DND-41 (cell line): ENCODE measurements around the gene COPS6.

Source experiments
- ATAC-seq: fragments of 200-7000 bp; cut with Tn5 transposase; 3 replicates; pipeline ENCODE4 v1.9.1; 2021; ENCODE audit warnings: low read depth; ENCODE audit not compliant: insufficient read depth
- DNase-seq: peaks from one replicate; pipeline ENCODE4 v3.0.0-alpha.2; 2020
- H2AFZ ChIP-seq: 2 replicates; pipeline ENCODE4 v1.6.0; 2012; ENCODE audit warnings: low read depth, low read length
- H3K27ac ChIP-seq: 2 replicates; pipeline ENCODE4 v1.5.1; 2012; ENCODE audit warnings: low read length, inconsistent platforms
- H3K27me3 ChIP-seq: fragments of 200-600 bp; sonication (generic); 2 replicates; pipeline ENCODE4 v1.6.0; 2012; ENCODE audit warnings: low read length, mild to moderate bottlenecking, inconsistent platforms; ENCODE audit not compliant: insufficient read depth, poor library complexity
- H3K36me3 ChIP-seq: 2 replicates; pipeline ENCODE4 v1.5.1; 2012; ENCODE audit warnings: low read length, inconsistent platforms; ENCODE audit not compliant: insufficient read depth
- H3K4me1 ChIP-seq: 2 replicates; pipeline ENCODE4 v1.5.1; 2012; ENCODE audit warnings: mild to moderate bottlenecking, low read length; ENCODE audit not compliant: insufficient read depth
- H3K4me2 ChIP-seq: 2 replicates; pipeline ENCODE4 v1.6.0; 2012; ENCODE audit warnings: mild to moderate bottlenecking, moderate library complexity, low read length, inconsistent platforms; ENCODE audit not compliant: insufficient read depth
- H3K4me3 ChIP-seq, 2 experiments: fragments of 200-600 bp in 1 of 2; shearing (Covaris generic) in 1 of 2; 2 replicates each; pipeline ENCODE4 v1.5.1; 2012 to 2016; ENCODE audit warnings: inconsistent platforms in 2 of 2, low read length in 2 of 2, mild to moderate bottlenecking in 2 of 2, low read depth in 1 of 2, moderate library complexity in 1 of 2
- H3K79me2 ChIP-seq: 2 replicates; pipeline ENCODE4 v1.6.0; 2012; ENCODE audit warnings: low read length, inconsistent platforms; ENCODE audit not compliant: insufficient read depth
- H3K9ac ChIP-seq: 2 replicates; pipeline ENCODE4 v1.6.0; 2012; ENCODE audit warnings: low read depth, mild to moderate bottlenecking, inconsistent platforms, low read length, moderate library complexity
- H3K9me3 ChIP-seq: 2 replicates; pipeline ENCODE4 v1.5.1; 2012; ENCODE audit warnings: low read length, moderate library complexity, mild to moderate bottlenecking, inconsistent platforms; ENCODE audit not compliant: insufficient read depth, severe bottlenecking
- H4K20me1 ChIP-seq: 2 replicates; pipeline ENCODE4 v1.6.0; 2012; ENCODE audit warnings: low read length; ENCODE audit not compliant: insufficient read depth
- EZH2 ChIP-seq: IDR thresholded peaks from 3 replicates; pipeline ENCODE4 v1.6.1; 2012; ENCODE audit warnings: borderline replicate concordance, low read depth, mild to moderate bottlenecking, moderate library complexity, low read length, inconsistent platforms; ENCODE audit not compliant: severe bottlenecking
- TF ChIP-seq, protein P1 (sequence below): IDR thresholded peaks from 2 replicates; pipeline ENCODE4 v1.5.1; 2012; ENCODE audit warnings: borderline replicate concordance, low read length, moderate library complexity, mild to moderate bottlenecking; ENCODE audit not compliant: poor library complexity, severe bottlenecking; ENCODE audit errors: extremely low read depth

COPS6 gene

GRCh38 chr7:100071018-100071723 is 17.6 kb upstream of the COPS6 start:
- no peak overlapping the region for H2AFZ ChIP-seq
- H3K36me3 ChIP-seq = peaks cover 81% of the 10 kb centered on the region
- H3K4me3 ChIP-seq = no peak overlapping the region
- H3K4me1 ChIP-seq = no peaks in the 10 kb centered on the region
- peaks cover 24% of the 10 kb centered on the region for H3K9me3 ChIP-seq
- H3K9ac ChIP-seq = no peak overlapping the region
- no peak overlapping the region for H3K4me2 ChIP-seq
- no peak for ATAC-seq
- H3K79me2 ChIP-seq = peaks cover 17% of the 10 kb centered on the region
- no peaks in the 10 kb centered on the region for H4K20me1 ChIP-seq
- H3K27me3 ChIP-seq = no peaks in the 10 kb centered on the region
- no peak overlapping the region for H3K27ac ChIP-seq
- TF ChIP-seq, protein P1, sequence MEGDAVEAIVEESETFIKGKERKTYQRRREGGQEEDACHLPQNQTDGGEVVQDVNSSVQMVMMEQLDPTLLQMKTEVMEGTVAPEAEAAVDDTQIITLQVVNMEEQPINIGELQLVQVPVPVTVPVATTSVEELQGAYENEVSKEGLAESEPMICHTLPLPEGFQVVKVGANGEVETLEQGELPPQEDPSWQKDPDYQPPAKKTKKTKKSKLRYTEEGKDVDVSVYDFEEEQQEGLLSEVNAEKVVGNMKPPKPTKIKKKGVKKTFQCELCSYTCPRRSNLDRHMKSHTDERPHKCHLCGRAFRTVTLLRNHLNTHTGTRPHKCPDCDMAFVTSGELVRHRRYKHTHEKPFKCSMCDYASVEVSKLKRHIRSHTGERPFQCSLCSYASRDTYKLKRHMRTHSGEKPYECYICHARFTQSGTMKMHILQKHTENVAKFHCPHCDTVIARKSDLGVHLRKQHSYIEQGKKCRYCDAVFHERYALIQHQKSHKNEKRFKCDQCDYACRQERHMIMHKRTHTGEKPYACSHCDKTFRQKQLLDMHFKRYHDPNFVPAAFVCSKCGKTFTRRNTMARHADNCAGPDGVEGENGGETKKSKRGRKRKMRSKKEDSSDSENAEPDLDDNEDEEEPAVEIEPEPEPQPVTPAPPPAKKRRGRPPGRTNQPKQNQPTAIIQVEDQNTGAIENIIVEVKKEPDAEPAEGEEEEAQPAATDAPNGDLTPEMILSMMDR = no peak
- DNase-seq = no peak

GRCh38 chr7:100072462-100072861 is 16.3 kb upstream of the COPS6 start:
- no peaks in the 10 kb centered on the region for H3K4me1 ChIP-seq
- no peak for DNase-seq
- peaks cover 87% of the 10 kb centered on the region for H3K36me3 ChIP-seq
- no peak overlapping the region for H3K27ac ChIP-seq
- H3K4me2 ChIP-seq = no peak overlapping the region
- peaks cover 2% of the 10 kb centered on the region; the same call in 1 of the 2 replicates for H4K20me1 ChIP-seq
- ATAC-seq = no peak
- peaks cover 29% of the 10 kb centered on the region for H3K79me2 ChIP-seq
- no peak overlapping the region for H3K9ac ChIP-seq
- no peaks in the 10 kb centered on the region for H3K27me3 ChIP-seq
- no peak overlapping the region for H2AFZ ChIP-seq
- TF ChIP-seq, protein P1 = no peak
- TF ChIP-seq EZH2 = no peak
- no peak overlapping the region for H3K4me3 ChIP-seq
- peaks cover 24% of the 10 kb centered on the region for H3K9me3 ChIP-seq

GRCh38 chr7:100074841-100075240 is 13.9 kb upstream of the COPS6 start:
- Histone ChIP-seq H3K27ac (no peak overlapping the region), H3K36me3 (peaks cover 96% of the 10 kb centered on the region), H3K79me2 (peaks cover 53% of the 10 kb centered on the region), H3K9ac (no peak overlapping the region), H3K27me3 (no peaks in the 10 kb centered on the region), H2AFZ (no peak overlapping the region), H3K4me3 (no peak overlapping the region), H3K9me3 (peaks cover 24% of the 10 kb centered on the region), H3K4me2 (no peak overlapping the region), H3K4me1 (peaks cover 14% of the 10 kb centered on the region), H4K20me1 (peaks cover 17% of the 10 kb centered on the region)
- DNase-seq = no peak
- no peak for ATAC-seq
- TF ChIP-seq, protein P1 = no peak
